ENCODE measurements around the gene KRTAP5-5. TPM values are rescaled to one million over a fixed set of nuclear protein-coding genes. Genes with fewer than 3 reads are reported as not detected.

KRTAP5-5 gene
- total and polyA plus RNA-seq, 2 donors (not counting 3 experiments of a cell fraction or from before 2014, with no cell fraction given): not detected

GRCh38 chr11:1589996-1590395 lies 39.6 kb upstream of the KRTAP5-5 start:
- H3K79me2 ChIP-seq (ENCODE audit: control insufficient read depth, insufficient read depth, low read length): no peaks in the 10 kb centered on the region
- ChIA-PET POLR2A (no interaction called here), CTCF (interaction anchor here (1.5 to 6.9 kb wide), 2 partner anchors 16 to 49 kb away, joined by 3 to 42 read pairs; no protein-coding TSS in a partner anchor)
- intact Hi-C loops (cut with micrococcal nuclease) (loop anchor here (5.0 kb wide), 1 partner anchor 47 kb away; no protein-coding TSS in a partner anchor), dilution Hi-C loops (cut with MboI; ENCODE audit: extremely low pct_ligation_motif_present, low sequenced_read_pairs) (no loop called here)
- DNase-seq (ENCODE audit: low read depth, low spot score) (no peak), FAIRE-seq (no peak)
- H3K4me2 ChIP-seq (ENCODE audit: insufficient read depth, low read length): no peak overlapping the region
- H3K4me3 ChIP-seq (replicated peaks in 1 of 3; ENCODE audit: insufficient read depth in 1 of 3, low read depth in 1 of 3, low read length in 3 of 3): no peak overlapping the region
- no peaks in the 10 kb centered on the region for H4K20me1 ChIP-seq (replicated peaks; ENCODE audit: control insufficient read depth, extremely low read depth, insufficient read depth, low read length)
- H2AFZ ChIP-seq (ENCODE audit: low read depth, low read length): no peak overlapping the region
- H3K36me3 ChIP-seq (ENCODE audit: control insufficient read depth in 2 of 2, extremely low read depth in 1 of 2, insufficient read depth in 2 of 2, low read length in 2 of 2): no peaks in the 10 kb centered on the region
- BruUV-seq (replicated peaks): no TSS peak
- peaks cover 0 to 4% of the 10 kb centered on the region in 2 experiments for H3K27me3 ChIP-seq (ENCODE audit: control insufficient read depth in 2 of 2, insufficient read depth in 2 of 2, low read length in 2 of 2)
- H3K9me3 ChIP-seq (replicated peaks; ENCODE audit: control insufficient read depth, insufficient read depth, low read length): no peaks in the 10 kb centered on the region
- no peak for TF ChIP-seq POLR2AphosphoS5 (IDR thresholded peaks at IDR 0.05; ENCODE audit: insufficient read depth, low read depth, low read length)
- no peak for TF ChIP-seq CTCF (IDR thresholded peaks at IDR 0.05; ENCODE audit: extremely low read depth in 1 of 2, insufficient read depth in 1 of 2, low read depth in 1 of 2, low read length in 2 of 2)
- no peak for TF ChIP-seq EZH2 (IDR thresholded peaks at IDR 0.05; ENCODE audit: borderline replicate concordance, low read depth, low read length, severe bottlenecking)
- no peak for TF ChIP-seq POLR2A (IDR thresholded peaks at IDR 0.05; ENCODE audit: low read depth, low read length)
- TF ChIP-seq MYC (IDR thresholded peaks at IDR 0.05; ENCODE audit: low read depth, low read length): no peak
- no peak for TF ChIP-seq GATA2 (IDR thresholded peaks at IDR 0.05; ENCODE audit: insufficient read depth, insufficient read length, low read depth, low read length)
- no peak for TF ChIP-seq FOS (IDR thresholded peaks at IDR 0.05; ENCODE audit: borderline replicate concordance, insufficient read depth, low read length)
- TF ChIP-seq JUN (IDR thresholded peaks at IDR 0.05; ENCODE audit: borderline replicate concordance, insufficient read depth, insufficient read length, low read depth): no peak
- no peak for TF ChIP-seq MAX (IDR thresholded peaks at IDR 0.05; ENCODE audit: insufficient read depth, insufficient read length)
- no peak overlapping the region for H3K9ac ChIP-seq (replicated peaks; ENCODE audit: extremely low read depth, insufficient read depth, low read length)
- no peaks in the 10 kb centered on the region for H3K9me1 ChIP-seq (replicated peaks; ENCODE audit: control insufficient read depth, extremely low read depth, insufficient read depth, low read length)
- peaks cover 7% of the 10 kb centered on the region for H3K4me1 ChIP-seq (ENCODE audit: control insufficient read depth, extremely low read depth, insufficient read depth, low read length)
- H3K27ac ChIP-seq (ENCODE audit: insufficient read depth, low read depth, low read length): no peak overlapping the region
